Mucosa of stomach (tissue), 1 donor: Measurements from ENCODE around the gene PLA2G4A.

Experiments
- H3K27me3 ChIP-seq: one replicate; pipeline ENCODE4 v1.7.0; 2013; ENCODE audit warnings: mild to moderate bottlenecking, low read length; ENCODE audit not compliant: control insufficient read depth, insufficient read depth
- H3K36me3 ChIP-seq: one replicate; pipeline ENCODE4 v1.7.0; 2013; ENCODE audit warnings: low read length; ENCODE audit not compliant: control insufficient read depth, insufficient read depth
- H3K4me1 ChIP-seq: one replicate; pipeline ENCODE4 v1.7.0; 2013; ENCODE audit warnings: mild to moderate bottlenecking, low read length; ENCODE audit not compliant: control insufficient read depth, insufficient read depth
- H3K4me3 ChIP-seq: one replicate; pipeline ENCODE4 v1.7.0; 2013; ENCODE audit warnings: low read length
- H3K9ac ChIP-seq: one replicate; pipeline ENCODE4 v1.7.0; 2013; ENCODE audit warnings: mild to moderate bottlenecking, low read length, moderate library complexity
- H3K9me3 ChIP-seq: one replicate; pipeline ENCODE4 v1.7.0; 2013; ENCODE audit warnings: mild to moderate bottlenecking, low read length, moderate library complexity; ENCODE audit not compliant: control insufficient read depth
- donor health status: Pancreatic carcinoma.

The PLA2G4A gene

DNA sequence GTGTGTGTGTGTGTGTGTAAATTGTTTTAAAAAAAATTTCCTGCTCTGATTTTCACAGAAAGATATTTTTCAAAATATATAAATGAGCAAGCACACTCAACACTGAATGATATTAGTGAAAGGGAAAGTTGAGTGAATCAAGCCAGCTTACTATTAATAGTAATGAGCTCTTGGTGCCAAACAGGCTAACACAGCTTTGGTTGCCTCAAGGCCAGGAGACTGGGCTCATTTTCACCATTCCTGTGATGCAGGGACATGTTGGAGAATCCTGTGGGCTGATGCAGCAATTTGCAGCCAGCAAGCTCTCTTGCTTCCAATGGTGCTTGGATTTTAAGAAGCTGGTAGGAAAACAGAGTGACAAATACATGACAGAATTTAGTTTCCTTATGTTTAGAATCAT lies 30.2 kb downstream of the PLA2G4A start:
- H3K9me3 ChIP-seq: no peaks in the 10 kb centered on the region
- no peaks in the 10 kb centered on the region for H3K27me3 ChIP-seq
- H3K4me1 ChIP-seq: no peaks in the 10 kb centered on the region
- no peak overlapping the region for H3K4me3 ChIP-seq
- no peaks in the 10 kb centered on the region for H3K36me3 ChIP-seq
- H3K9ac ChIP-seq: no peak overlapping the region

- no peaks in the 10 kb centered on the region for H3K27me3 ChIP-seq
- H3K4me1 ChIP-seq: no peaks in the 10 kb centered on the region
- no peak overlapping the region for H3K9ac ChIP-seq
- H3K9me3 ChIP-seq: no peaks in the 10 kb centered on the region
- H3K4me3 ChIP-seq: no peak overlapping the region
- H3K36me3 ChIP-seq: no peaks in the 10 kb centered on the region
These were observed 31.2 kb downstream of the PLA2G4A start for GRCh38 chr1:186859995-186860394.

DNA sequence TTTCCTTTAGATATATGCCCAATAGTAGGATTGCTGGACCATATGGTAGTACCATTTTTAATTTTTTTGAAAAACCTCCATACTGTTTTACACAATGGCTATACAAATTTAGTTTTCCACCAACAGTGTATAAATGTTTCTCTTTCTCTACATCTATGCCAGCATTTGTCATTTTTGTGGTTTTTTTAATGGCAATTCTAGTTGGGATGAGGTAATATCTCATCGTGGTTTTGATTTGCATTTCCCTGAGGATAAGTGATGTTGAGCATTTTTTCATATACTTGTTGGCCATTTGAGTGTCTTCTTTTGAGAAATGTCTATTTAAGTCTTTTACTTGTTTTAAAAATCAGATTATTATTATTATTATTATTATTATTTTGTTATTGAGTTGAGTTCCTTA lies 35.5 kb downstream of the PLA2G4A start:
- Histone ChIP-seq H3K9ac (no peak overlapping the region), H3K4me1 (no peaks in the 10 kb centered on the region), H3K4me3 (no peak overlapping the region), H3K9me3 (no peaks in the 10 kb centered on the region), H3K36me3 (no peaks in the 10 kb centered on the region), H3K27me3 (no peaks in the 10 kb centered on the region)

GRCh38 chr1:186865253-186865652 lies 36.5 kb downstream of the PLA2G4A start:
- Histone ChIP-seq H3K9me3 (no peaks in the 10 kb centered on the region), H3K9ac (no peak overlapping the region), H3K27me3 (no peaks in the 10 kb centered on the region), H3K4me3 (no peak overlapping the region), H3K36me3 (no peaks in the 10 kb centered on the region), H3K4me1 (no peaks in the 10 kb centered on the region)

DNA sequence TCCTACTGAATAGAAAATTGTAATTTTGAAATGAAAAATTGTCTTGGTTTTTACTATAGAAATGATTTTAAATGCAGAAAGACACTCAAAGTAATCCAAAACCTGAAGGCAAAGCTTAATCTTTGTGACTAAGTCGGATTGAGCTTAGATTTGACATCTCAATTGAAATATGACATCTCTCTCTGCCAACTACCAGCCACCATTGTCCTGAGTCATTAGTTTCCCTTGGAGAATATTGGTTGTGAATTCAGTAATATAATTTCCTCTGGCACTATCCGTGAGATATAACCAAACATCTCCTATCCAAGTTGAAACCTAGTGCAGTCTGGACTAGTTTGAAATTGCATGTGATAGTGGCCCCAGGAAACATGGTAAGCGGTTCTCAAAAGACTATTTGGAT lies 37.1 kb downstream of the PLA2G4A start:
- H3K9ac ChIP-seq: no peak overlapping the region

GRCh38 chr1:186869526-186870228 lies 40.9 kb downstream of the PLA2G4A start:
- Histone ChIP-seq H3K9me3 (no peaks in the 10 kb centered on the region), H3K9ac (no peak overlapping the region), H3K27me3 (no peaks in the 10 kb centered on the region), H3K36me3 (no peaks in the 10 kb centered on the region), H3K4me3 (no peak overlapping the region), H3K4me1 (no peaks in the 10 kb centered on the region)

More for the DNA sequence above, 37.1 kb downstream of the PLA2G4A start:
- Histone ChIP-seq H3K4me3 (no peak overlapping the region), H3K9me3 (no peaks in the 10 kb centered on the region), H3K36me3 (no peaks in the 10 kb centered on the region), H3K4me1 (no peaks in the 10 kb centered on the region), H3K27me3 (no peaks in the 10 kb centered on the region)

- Histone ChIP-seq H3K9ac (no peak overlapping the region), H3K9me3 (no peaks in the 10 kb centered on the region), H3K27me3 (no peaks in the 10 kb centered on the region), H3K36me3 (no peaks in the 10 kb centered on the region), H3K4me3 (no peak overlapping the region), H3K4me1 (no peaks in the 10 kb centered on the region)
These were observed 43.0 kb downstream of the PLA2G4A start for GRCh38 chr1:186871784-186872183.

GRCh38 chr1:186872291-186872690 lies 43.5 kb downstream of the PLA2G4A start:
- Histone ChIP-seq H3K9ac (no peak overlapping the region), H3K27me3 (no peaks in the 10 kb centered on the region), H3K9me3 (no peaks in the 10 kb centered on the region), H3K36me3 (no peaks in the 10 kb centered on the region), H3K4me1 (no peaks in the 10 kb centered on the region), H3K4me3 (no peak overlapping the region)

DNA sequence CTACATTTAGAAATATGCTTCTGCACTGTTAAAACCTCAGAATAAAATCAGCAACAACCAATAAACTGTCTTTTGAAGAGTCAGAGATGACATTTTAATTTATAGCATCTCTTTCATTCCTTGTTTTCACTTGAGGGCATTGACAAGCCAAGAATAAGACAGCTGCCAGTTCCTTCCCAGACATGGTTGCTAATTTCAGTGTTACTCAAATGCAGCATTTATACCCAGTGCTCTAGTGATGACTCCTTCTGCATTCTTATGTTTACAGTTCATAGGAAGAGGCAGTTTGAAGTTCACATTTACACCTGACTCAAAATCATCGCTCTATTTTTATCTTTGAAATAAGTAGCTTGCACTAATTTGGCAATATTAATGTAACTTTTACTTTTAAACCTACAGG lies 44.9 kb downstream of the PLA2G4A start:
- Histone ChIP-seq H3K9ac (no peak overlapping the region), H3K9me3 (no peaks in the 10 kb centered on the region), H3K4me1 (no peaks in the 10 kb centered on the region)

DNA sequence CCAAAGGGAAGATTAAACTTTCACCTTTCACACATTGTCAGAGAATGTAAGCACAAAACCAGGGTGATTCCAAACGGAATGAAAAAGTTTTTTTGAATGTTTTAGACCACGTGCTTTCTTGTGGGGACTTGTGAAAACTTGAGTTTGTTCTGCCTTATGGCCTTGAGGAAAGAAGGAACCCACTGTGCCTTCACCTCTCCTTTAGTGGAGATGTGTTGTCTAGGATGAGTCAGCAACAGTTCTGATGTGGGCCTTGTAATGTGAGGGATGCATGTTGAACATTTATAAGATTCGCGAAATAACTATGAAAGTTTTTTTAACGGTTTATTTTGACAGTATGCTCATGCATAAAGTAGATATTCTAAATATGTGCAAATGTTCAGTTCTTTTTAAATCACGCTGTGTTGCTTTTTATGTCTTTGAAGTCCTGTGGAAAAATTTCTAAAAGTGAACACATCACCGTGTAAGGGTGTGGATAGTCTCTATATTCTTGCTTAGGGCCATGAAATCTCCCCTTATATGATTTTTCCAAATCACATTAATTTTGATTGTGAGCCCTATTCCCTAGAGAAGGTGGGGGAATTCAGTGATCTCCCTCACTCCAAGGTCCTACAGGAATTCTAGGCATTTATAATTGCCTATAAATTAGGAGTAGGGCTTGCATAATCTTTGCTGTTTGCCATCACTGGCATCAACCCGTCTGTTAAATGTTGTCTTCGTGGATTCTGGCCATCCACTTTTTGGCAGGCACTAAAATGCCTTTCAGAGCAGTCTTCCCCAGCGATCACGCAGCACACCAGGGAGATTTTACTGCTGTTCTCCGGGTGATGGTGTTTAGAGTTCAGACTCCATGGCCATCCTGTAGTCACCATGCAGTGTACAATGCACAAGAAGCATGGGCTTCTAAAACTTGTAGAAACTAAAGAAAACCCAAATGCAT lies 47.4 kb downstream of the PLA2G4A start:
- Histone ChIP-seq H3K4me3 (no peak overlapping the region), H3K9me3 (no peaks in the 10 kb centered on the region), H3K27me3 (no peaks in the 10 kb centered on the region), H3K9ac (no peak overlapping the region), H3K4me1 (no peaks in the 10 kb centered on the region), H3K36me3 (no peaks in the 10 kb centered on the region)

More for the DNA sequence above, 44.9 kb downstream of the PLA2G4A start:
- Histone ChIP-seq H3K36me3 (no peaks in the 10 kb centered on the region), H3K27me3 (no peaks in the 10 kb centered on the region), H3K4me3 (no peak overlapping the region)

- H3K9ac ChIP-seq: no peak overlapping the region
- H3K36me3 ChIP-seq: no peaks in the 10 kb centered on the region
- H3K4me1 ChIP-seq: no peaks in the 10 kb centered on the region
- H3K27me3 ChIP-seq: no peaks in the 10 kb centered on the region
- no peak overlapping the region for H3K4me3 ChIP-seq
- H3K9me3 ChIP-seq: no peaks in the 10 kb centered on the region
These were observed 49.6 kb downstream of the PLA2G4A start for GRCh38 chr1:186878356-186878755.

DNA sequence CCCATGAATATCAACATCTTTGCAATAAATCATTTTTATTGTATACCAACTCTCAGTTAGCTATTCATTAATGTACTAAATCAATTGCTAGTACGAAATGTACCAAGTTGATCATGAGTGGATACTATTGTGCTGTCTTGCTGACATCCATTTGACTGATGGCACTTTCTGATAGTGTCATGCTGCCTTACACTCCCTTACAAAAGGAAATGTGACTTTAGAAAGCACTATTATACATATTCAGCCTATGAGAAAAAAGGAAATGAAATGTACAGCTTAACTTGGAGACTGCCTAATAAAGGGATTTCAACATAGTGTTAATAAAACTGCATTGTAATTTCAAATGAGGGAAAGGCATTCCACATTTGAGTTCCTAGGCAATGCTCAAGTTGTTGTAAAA lies 52.2 kb downstream of the PLA2G4A start:
- H3K9ac ChIP-seq: no peak overlapping the region
- H3K4me1 ChIP-seq: no peaks in the 10 kb centered on the region
- H3K9me3 ChIP-seq: no peaks in the 10 kb centered on the region
- no peaks in the 10 kb centered on the region for H3K27me3 ChIP-seq
- no peak overlapping the region for H3K4me3 ChIP-seq
- H3K36me3 ChIP-seq: no peaks in the 10 kb centered on the region
